Ishikawa (cell line): ENCODE results near the gene HNF1A.

Source experiments
- CREB1 ChIP-seq: IDR thresholded peaks from 2 replicates; pipeline ENCODE4 v1.6.1; 2012; ENCODE audit warnings: low read depth
- EP300 ChIP-seq: IDR thresholded peaks from 2 replicates; pipeline ENCODE4 v1.6.1; 2012; ENCODE audit warnings: borderline replicate concordance
- FOXM1 ChIP-seq: IDR thresholded peaks from 2 replicates; pipeline ENCODE4 v1.6.1; 2012; ENCODE audit warnings: low read depth, borderline replicate concordance
- MAX ChIP-seq: IDR thresholded peaks from 2 replicates; pipeline ENCODE4 v1.6.1; 2012
- NFIC ChIP-seq: IDR thresholded peaks from 2 replicates; pipeline ENCODE4 v1.6.1; 2012
- RAD21 ChIP-seq: IDR thresholded peaks from 2 replicates; pipeline ENCODE4 v1.6.1; 2012; ENCODE audit warnings: low read depth
- REST ChIP-seq: IDR thresholded peaks from 2 replicates; pipeline ENCODE4 v1.6.1; 2012; ENCODE audit warnings: low read depth, mild to moderate bottlenecking
- TAF1 ChIP-seq: IDR thresholded peaks from 2 replicates; pipeline ENCODE4 v1.6.1; 2012; ENCODE audit warnings: low read depth, mild to moderate bottlenecking
- TEAD4 ChIP-seq: IDR thresholded peaks from 2 replicates; pipeline ENCODE4 v1.6.1; 2012
- USF1 ChIP-seq: IDR thresholded peaks from 2 replicates; pipeline ENCODE4 v1.6.1; 2012
- YY1 ChIP-seq: IDR thresholded peaks from 2 replicates; pipeline ENCODE4 v1.6.1; 2012; ENCODE audit warnings: low read depth
- ZBTB7A ChIP-seq: IDR thresholded peaks from 2 replicates; pipeline ENCODE4 v1.6.1; 2012; ENCODE audit warnings: low read depth

- TF ChIP-seq CREB1 = no peak
- TF ChIP-seq REST = no peak
- no peak for TF ChIP-seq RAD21
- TF ChIP-seq EP300 = no peak
- TF ChIP-seq TAF1 = no peak
- no peak for TF ChIP-seq YY1
- no peak for TF ChIP-seq MAX
- no peak for TF ChIP-seq FOXM1
- TF ChIP-seq ZBTB7A = no peak
- no peak for TF ChIP-seq USF1
- no peak for TF ChIP-seq NFIC
- TF ChIP-seq TEAD4 = no peak
These were observed 998 bp downstream of the HNF1A start for GRCh38 chr12:120979220-120979861.
